DOHH2 (cell line): ENCODE data around the gene LRRC7.
"Not testable (repeated sequence)": the region's sequence is repeated elsewhere in the genome, so short reads cannot be mapped to it uniquely, and the experiment has no call there.

Experiments
- H3F3A ChIP-seq: fragments of 200-600 bp; sonication (generic), shearing (Covaris generic); 2 replicates; pipeline ENCODE4 v1.6.0; 2016; ENCODE audit warnings: antibody characterized with exemption, mild to moderate bottlenecking; ENCODE audit not compliant: control insufficient read depth, insufficient read depth
- H3K27ac ChIP-seq: fragments of 200-600 bp; sonication (generic); 2 replicates; pipeline ENCODE4 v1.5.1; 2014; ENCODE audit warnings: low read depth, mild to moderate bottlenecking, low read length, moderate library complexity
- H3K27me3 ChIP-seq: fragments of 200-600 bp; sonication (generic); 2 replicates; pipeline ENCODE4 v1.6.1; 2014; ENCODE audit warnings: mild to moderate bottlenecking, low read length, mixed read lengths; ENCODE audit not compliant: control insufficient read depth
- H3K36me3 ChIP-seq: fragments of 200-600 bp; sonication (generic); 2 replicates; pipeline ENCODE4 v1.6.1; 2014; ENCODE audit warnings: mild to moderate bottlenecking, low read length, moderate library complexity, mixed read lengths; ENCODE audit not compliant: control insufficient read depth
- H3K4me1 ChIP-seq: fragments of 200-600 bp; sonication (generic); 2 replicates; pipeline ENCODE4 v1.6.1; 2014; ENCODE audit warnings: mild to moderate bottlenecking, low read length, mixed read lengths; ENCODE audit not compliant: control insufficient read depth
- H3K4me2 ChIP-seq: fragments of 200-600 bp; sonication (generic); 2 replicates; pipeline ENCODE4 v1.6.0; 2014; ENCODE audit warnings: mild to moderate bottlenecking, low read length, moderate library complexity
- H3K4me3 ChIP-seq: fragments of 200-600 bp; sonication (generic); 2 replicates; pipeline ENCODE4 v1.5.1; 2014; ENCODE audit warnings: mild to moderate bottlenecking, low read length, mixed read lengths
- H3K79me2 ChIP-seq: fragments of 200-600 bp; sonication (generic); 2 replicates; pipeline ENCODE4 v1.6.1; 2014; ENCODE audit warnings: mild to moderate bottlenecking, low read length, mixed read lengths; ENCODE audit not compliant: control insufficient read depth
- H3K9me2 ChIP-seq: fragments of 200-600 bp; sonication (generic); replicated peaks from 2 replicates; pipeline ENCODE4 v1.6.1; 2014; ENCODE audit warnings: mild to moderate bottlenecking, low read length, mixed read lengths; ENCODE audit not compliant: control insufficient read depth
- H3K9me3 ChIP-seq: fragments of 200-600 bp; sonication (generic); 2 replicates; pipeline ENCODE4 v1.6.1; 2014; ENCODE audit warnings: antibody characterized with exemption, low read length, mixed read lengths; ENCODE audit not compliant: control insufficient read depth, insufficient read depth
- H4K20me1 ChIP-seq: fragments of 200-600 bp; sonication (generic); 2 replicates; pipeline ENCODE4 v1.6.0; 2014; ENCODE audit warnings: low read depth, mild to moderate bottlenecking, antibody characterized with exemption, low read length, moderate library complexity; ENCODE audit not compliant: control insufficient read depth, insufficient read depth
- CTCF ChIP-seq: fragments of 200-600 bp; sonication (generic); IDR thresholded peaks from one replicate; pipeline ENCODE4 v1.5.1; 2014; ENCODE audit warnings: antibody characterized with exemption, mild to moderate bottlenecking, low read depth, low read length; ENCODE audit not compliant: poor library complexity, severe bottlenecking
- EZH2phosphoT487 ChIP-seq: fragments of 200-600 bp; sonication (generic); IDR thresholded peaks from 2 replicates; pipeline ENCODE4 v1.6.1; 2017; ENCODE audit warnings: borderline replicate concordance, mild to moderate bottlenecking, antibody characterized with exemption, low read length, moderate library complexity, mixed read lengths

The LRRC7 gene

GRCh38 chr1:69943030-69943429 is 375.3 kb downstream of the LRRC7 start:
- Histone ChIP-seq H3K36me3 (no peaks in the 10 kb centered on the region), H3K4me2 (no peak overlapping the region), H3K4me1 (no peaks in the 10 kb centered on the region), H3F3A (no peaks in the 10 kb centered on the region), H4K20me1 (no peaks in the 10 kb centered on the region), H3K27me3 (no peaks in the 10 kb centered on the region), H3K79me2 (no peaks in the 10 kb centered on the region), H3K9me2 (no peaks in the 10 kb centered on the region), H3K27ac (no peak overlapping the region), H3K4me3 (no peak overlapping the region), H3K9me3 (no peaks in the 10 kb centered on the region)
- TF ChIP-seq CTCF (no peak), EZH2phosphoT487 (no peak)

- Histone ChIP-seq H3K36me3 (no peaks in the 10 kb centered on the region), H3K79me2 (no peaks in the 10 kb centered on the region), H3K27ac (no peak overlapping the region), H3K9me2 (no peaks in the 10 kb centered on the region), H3K4me3 (no peak overlapping the region), H3K4me2 (no peak overlapping the region), H3K27me3 (no peaks in the 10 kb centered on the region), H3K4me1 (no peaks in the 10 kb centered on the region), H4K20me1 (no peaks in the 10 kb centered on the region), H3F3A (no peaks in the 10 kb centered on the region), H3K9me3 (no peaks in the 10 kb centered on the region)
- TF ChIP-seq EZH2phosphoT487 (no peak), CTCF (no peak)
These were observed 379.2 kb downstream of the LRRC7 start for GRCh38 chr1:69946935-69947334.

GRCh38 chr1:69947837-69948236 is 380.1 kb downstream of the LRRC7 start:
- Histone ChIP-seq H3K27ac (no peak overlapping the region), H3K9me2 (no peaks in the 10 kb centered on the region), H3K36me3 (no peaks in the 10 kb centered on the region), H3K79me2 (no peaks in the 10 kb centered on the region), H3K4me1 (no peaks in the 10 kb centered on the region), H3K9me3 (no peaks in the 10 kb centered on the region), H3K4me3 (no peak overlapping the region), H3K4me2 (no peak overlapping the region), H3K27me3 (no peaks in the 10 kb centered on the region), H4K20me1 (no peaks in the 10 kb centered on the region), H3F3A (no peaks in the 10 kb centered on the region)
- TF ChIP-seq EZH2phosphoT487 (no peak), CTCF (no peak)

GRCh38 chr1:69952676-69953075 is 385.0 kb downstream of the LRRC7 start:
- Histone ChIP-seq H3K9me3 (no peaks in the 10 kb centered on the region), H3K27me3 (no peaks in the 10 kb centered on the region), H3K27ac (no peak overlapping the region), H3F3A (no peaks in the 10 kb centered on the region), H4K20me1 (no peaks in the 10 kb centered on the region), H3K4me1 (no peaks in the 10 kb centered on the region), H3K4me2 (no peak overlapping the region), H3K4me3 (no peak overlapping the region), H3K9me2 (no peaks in the 10 kb centered on the region), H3K36me3 (no peaks in the 10 kb centered on the region), H3K79me2 (no peaks in the 10 kb centered on the region)
- TF ChIP-seq CTCF (no peak), EZH2phosphoT487 (no peak)

- not testable (repeated sequence) for H3K4me1 ChIP-seq, H4K20me1 ChIP-seq, H3K9me3 ChIP-seq, H3K9me2 ChIP-seq, H3K27me3 ChIP-seq, H3K36me3 ChIP-seq, H3K4me2 ChIP-seq, H3F3A ChIP-seq, H3K4me3 ChIP-seq, H3K79me2 ChIP-seq, H3K27ac ChIP-seq
These were observed 394.7 kb downstream of the LRRC7 start for GRCh38 chr1:69962452-69962851.
